Keratinocyte (primary cell): ENCODE measurements around the gene TBC1D7. TPM values are rescaled to one million over a fixed set of nuclear protein-coding genes. Genes with fewer than 3 reads are reported as not detected.

Experiments used
- DNase-seq: peaks from one replicate; pipeline ENCODE4 v3.0.0-alpha.2; 2011; ENCODE audit warnings: low read depth, missing footprints, low spot score
- FAIRE-seq: peaks from 2 replicates; lab custom pipeline; 2011; peaks lifted over from hg19 to GRCh38; lab: Jason Lieb, UNC
- H2AFZ ChIP-seq: 2 replicates; pipeline ENCODE4 v1.6.0; 2012; ENCODE audit warnings: low read length, control low read depth, inconsistent platforms; ENCODE audit not compliant: control insufficient read depth
- H3K27ac ChIP-seq: 2 replicates; pipeline ENCODE4 v1.5.1; 2011; ENCODE audit warnings: low read length; ENCODE audit not compliant: control insufficient read depth, insufficient read depth
- H3K27me3 ChIP-seq: 3 replicates; pipeline ENCODE4 v1.6.0; 2011; ENCODE audit warnings: low read length; ENCODE audit not compliant: control insufficient read depth, insufficient read depth; ENCODE audit errors: extremely low read depth
- H3K36me3 ChIP-seq, 2 experiments: 2 replicates in 1 of 2; 3 replicates in 1 of 2; pipeline ENCODE4 v1.5.1; 2011; ENCODE audit warnings: low read length in 2 of 2, mild to moderate bottlenecking in 1 of 2; ENCODE audit not compliant: control insufficient read depth in 2 of 2, insufficient read depth in 2 of 2; ENCODE audit errors: extremely low read depth in 1 of 2
- H3K4me1 ChIP-seq: 3 replicates; pipeline ENCODE4 v1.5.1; 2011; ENCODE audit warnings: low read length; ENCODE audit not compliant: control insufficient read depth, insufficient read depth; ENCODE audit errors: extremely low read depth
- H3K4me2 ChIP-seq: 3 replicates; pipeline ENCODE4 v1.6.0; 2011; ENCODE audit warnings: low read depth, low read length; ENCODE audit not compliant: control insufficient read depth, insufficient read depth; ENCODE audit errors: extremely low read depth
- H3K4me3 ChIP-seq, 3 experiments: fragments of 200-600 bp in 1 of 3; sonication (generic) in 1 of 3; 2 replicates in 2 of 3; 3 replicates in 1 of 3; pipeline ENCODE4 v1.5.1; 2011 to 2016; ENCODE audit warnings: low read length in 3 of 3, mild to moderate bottlenecking in 3 of 3, control low read depth in 2 of 3, inconsistent platforms in 1 of 3, low read depth in 1 of 3, mixed read lengths in 1 of 3, mixed run types in 1 of 3, moderate library complexity in 1 of 3; ENCODE audit not compliant: control insufficient read depth in 2 of 3, insufficient read depth in 2 of 3; ENCODE audit errors: extremely low read depth in 1 of 3
- H3K79me2 ChIP-seq: 2 replicates; pipeline ENCODE4 v1.6.0; 2012; ENCODE audit warnings: low read length; ENCODE audit not compliant: control insufficient read depth, insufficient read depth
- H3K9ac ChIP-seq: 3 replicates; pipeline ENCODE4 v1.6.0; 2011; ENCODE audit warnings: low read length; ENCODE audit not compliant: control insufficient read depth, insufficient read depth; ENCODE audit errors: extremely low read depth
- H3K9me1 ChIP-seq: 3 replicates; pipeline ENCODE4 v1.6.0; 2011; ENCODE audit warnings: low read length; ENCODE audit not compliant: control insufficient read depth, insufficient read depth; ENCODE audit errors: extremely low read depth
- H3K9me3 ChIP-seq: 2 replicates; pipeline ENCODE4 v1.5.1; 2012; ENCODE audit warnings: low read depth, low read length; ENCODE audit not compliant: control insufficient read depth
- H4K20me1 ChIP-seq: 3 replicates; pipeline ENCODE4 v1.6.0; 2011; ENCODE audit warnings: low read length; ENCODE audit not compliant: control insufficient read depth, insufficient read depth; ENCODE audit errors: extremely low read depth
- CTCF ChIP-seq, 3 experiments: IDR thresholded peaks in 1 of 3; conservative IDR thresholded peaks in 1 of 3; optimal IDR thresholded peaks in 1 of 3; 2 replicates in 2 of 3; 3 replicates in 1 of 3; pipeline versions ENCODE3 to v1.5.1; 2011; ENCODE audit warnings: low read length in 3 of 3, mild to moderate bottlenecking in 3 of 3, moderate library complexity in 2 of 3, control low read depth in 1 of 3, inconsistent platforms in 1 of 3; ENCODE audit not compliant: insufficient read depth in 2 of 3; ENCODE audit errors: extremely low read depth in 1 of 3
- EZH2 ChIP-seq: IDR thresholded peaks from one replicate; pipeline ENCODE4 v1.6.1; 2012; ENCODE audit warnings: inconsistent platforms, mild to moderate bottlenecking, low read length, moderate library complexity
- dilution Hi-C: fragments of 300-500 bp; cut with MboI; formaldehyde crosslinking; loops from one replicate; pipeline ENCODE4 v1.7.0; 2020; ENCODE audit warnings: low sequenced_read_pairs; ENCODE audit not compliant: extremely low pct_ligation_motif_present
- polyA plus RNA-seq, 5 experiments: library from polyadenylated mRNA; depleted of rRNA in 3 of 5; stranded (reverse) in 3 of 5; stranded (forward) in 1 of 5; unstranded in 1 of 5; fragments of >200 nt; gene quantifications; 1 replicate in 1 of 5; 2 replicates in 3 of 5; 3 replicates in 1 of 5; pipeline versions ENCODE4 v1.2.1 to v1.2.3, GENCODE V29; 2011 to 2012; ENCODE audit warnings: missing spikeins in 2 of 5, low read depth in 1 of 5, low replicate concordance in 1 of 5

The TBC1D7 gene
- polyA plus RNA-seq, 1 donor (not counting 4 experiments of a cell fraction or from before 2014, with no cell fraction given): 30.4 TPM

DNA sequence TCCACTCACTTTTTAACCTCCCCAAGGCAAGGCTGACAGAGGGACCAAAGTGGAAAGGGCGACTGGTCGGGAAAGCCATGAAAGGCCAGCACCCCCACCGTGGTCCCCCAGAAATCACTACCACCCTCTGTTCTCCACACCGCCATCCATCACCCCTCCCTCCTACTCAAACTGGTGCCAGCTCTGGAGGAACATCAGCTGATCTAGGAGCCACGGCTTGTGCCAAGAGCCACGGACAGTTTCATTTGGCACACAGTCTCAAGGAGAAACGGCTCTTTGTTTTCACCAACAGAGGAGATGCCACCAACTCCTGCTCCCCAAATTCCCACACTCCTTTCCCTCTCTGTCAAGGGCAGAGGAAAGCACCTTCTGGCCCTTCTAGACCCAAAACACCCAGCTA lies 26.0 kb downstream of the TBC1D7 start:
- H3K9me3 ChIP-seq: no peaks in the 10 kb centered on the region
- peaks cover 9 to 18% of the 10 kb centered on the region in 2 experiments for H3K36me3 ChIP-seq
- TF ChIP-seq EZH2 (no peak), CTCF (optimal IDR thresholded peaks at IDR 0.05 in 1 of 3, IDR thresholded peaks at IDR 0.05 in 1 of 3, conservative IDR thresholded peaks at IDR 0.05 in 1 of 3; ENCODE audit: extremely low read depth in 1 of 3, insufficient read depth in 2 of 3, low read length in 3 of 3) (no peak)
- peaks cover 12% of the 10 kb centered on the region for H3K4me1 ChIP-seq
- H3K27me3 ChIP-seq: no peaks in the 10 kb centered on the region
- no peak overlapping the region for H3K4me3 ChIP-seq
- no peak overlapping the region for H2AFZ ChIP-seq
- no peak overlapping the region for H3K9ac ChIP-seq
- H3K79me2 ChIP-seq: no peaks in the 10 kb centered on the region
- FAIRE-seq: no peak
- peak overlapping the region; percentile 35 for H3K27ac ChIP-seq
- DNase-seq: no peak
- H4K20me1 ChIP-seq: no peaks in the 10 kb centered on the region
- dilution Hi-C loops: no loop called here
- H3K9me1 ChIP-seq: no peaks in the 10 kb centered on the region
- H3K4me2 ChIP-seq: no peak overlapping the region

DNA sequence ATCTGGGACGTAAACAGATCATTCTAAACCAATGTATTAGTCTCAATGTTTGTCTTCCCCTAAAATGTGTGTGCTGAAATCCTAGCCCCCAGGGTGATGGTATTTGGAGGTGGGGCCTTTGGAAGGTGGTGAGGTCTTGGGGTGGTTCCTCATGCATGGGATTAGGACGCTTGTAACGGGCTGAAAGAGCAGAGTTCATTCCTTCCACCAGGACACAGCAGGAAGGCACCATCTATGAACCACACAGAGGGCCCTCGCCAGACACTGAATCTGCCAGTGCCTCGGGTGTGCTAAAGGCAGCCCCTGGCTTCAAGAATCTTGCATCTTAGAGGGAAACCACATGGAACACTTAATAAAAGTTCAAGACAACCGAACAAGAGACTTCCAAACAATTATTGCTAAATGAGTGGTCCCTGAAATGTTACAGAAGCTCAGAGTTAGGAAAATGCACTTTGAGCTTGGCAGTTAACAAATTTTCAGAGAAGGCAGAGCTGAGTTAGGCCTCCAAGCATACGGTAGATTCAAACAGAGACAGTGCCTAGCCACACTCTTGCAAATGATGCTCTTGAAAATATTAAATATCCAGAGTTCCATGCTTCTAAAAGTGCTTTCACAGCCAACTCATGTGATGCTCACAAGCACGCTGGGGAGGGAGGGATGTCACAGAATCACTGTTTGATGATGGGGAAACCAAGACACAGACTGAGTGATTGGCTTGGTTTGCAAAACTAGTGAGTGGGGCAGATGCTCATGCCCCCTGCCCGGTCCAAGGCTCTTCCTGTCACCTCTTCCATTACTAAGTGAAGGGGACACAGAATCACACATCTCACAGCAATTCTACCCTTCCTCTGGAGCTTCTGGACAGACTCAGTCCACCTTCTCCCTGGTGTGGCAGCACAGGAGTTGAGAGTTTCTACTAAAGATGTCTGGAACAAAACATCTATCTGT lies 27.4 kb downstream of the TBC1D7 start:
- FAIRE-seq (no peak), DNase-seq (no peak)
- H3K9me3 ChIP-seq: no peaks in the 10 kb centered on the region
- no peaks in the 10 kb centered on the region for H3K9me1 ChIP-seq
- H3K4me2 ChIP-seq: no peak overlapping the region
- H3K4me3 ChIP-seq: no peak overlapping the region
- peaks cover 12% of the 10 kb centered on the region for H3K4me1 ChIP-seq
- H3K79me2 ChIP-seq: no peaks in the 10 kb centered on the region
- no peak overlapping the region for H3K9ac ChIP-seq
- no peak overlapping the region for H3K27ac ChIP-seq
- H3K36me3 ChIP-seq: peaks cover 10 to 18% of the 10 kb centered on the region in 2 experiments
- no peak for TF ChIP-seq EZH2
- TF ChIP-seq CTCF (optimal IDR thresholded peaks at IDR 0.05 in 1 of 3, IDR thresholded peaks at IDR 0.05 in 1 of 3, conservative IDR thresholded peaks at IDR 0.05 in 1 of 3; ENCODE audit: extremely low read depth in 1 of 3, insufficient read depth in 2 of 3, low read length in 3 of 3): no peak
- dilution Hi-C loops: no loop called here
- H4K20me1 ChIP-seq: no peaks in the 10 kb centered on the region
- no peaks in the 10 kb centered on the region for H3K27me3 ChIP-seq
- no peak overlapping the region for H2AFZ ChIP-seq
